ENCODE measurements around the gene MYO5B.
A peak's percentile ranks its signal among the peaks of the same experiment; 100 is the strongest.

The MYO5B gene

GRCh38 chr18:49884465-49884864, 310.5 kb downstream of the MYO5B start:
- H3K9me2 ChIP-seq (replicated peaks; ENCODE audit: insufficient read depth, low read length), result no peaks in the 10 kb centered on the region
- H3K27me3 ChIP-seq (replicated peaks; ENCODE audit: insufficient read depth, low read length), result no peaks in the 10 kb centered on the region
- H3F3A ChIP-seq (ENCODE audit: insufficient read depth, low read length), result no peaks in the 10 kb centered on the region
- DNase-seq, result no peak
- H2AFZ ChIP-seq (ENCODE audit: low read length), result no peak overlapping the region
- TF ChIP-seq EZH2 (optimal IDR thresholded peaks at IDR 0.05; ENCODE audit: low read depth, low read length) (no peak), EZH2phosphoT487 (IDR thresholded peaks at IDR 0.05; ENCODE audit: low read length) (no peak), CTCF (IDR thresholded peaks at IDR 0.05; ENCODE audit: low read length) (no peak)
- H3K27ac ChIP-seq (ENCODE audit: low read length), result no peak overlapping the region
- no peak overlapping the region for H3K4me3 ChIP-seq (ENCODE audit: low read length)
- H3K36me3 ChIP-seq (replicated peaks; ENCODE audit: insufficient read depth, low read length), result no peaks in the 10 kb centered on the region
- no peaks in the 10 kb centered on the region for H3K79me2 ChIP-seq (ENCODE audit: low read length)
- H4K20me1 ChIP-seq (ENCODE audit: insufficient read depth, low read length), result no peaks in the 10 kb centered on the region
- no peaks in the 10 kb centered on the region for H3K9me3 ChIP-seq (replicated peaks; ENCODE audit: insufficient read depth, low read length)
- H3K9ac ChIP-seq (ENCODE audit: low read length), result no peak overlapping the region
- no peaks in the 10 kb centered on the region for H3K4me1 ChIP-seq (ENCODE audit: low read length)
- no peak overlapping the region for H3K4me2 ChIP-seq (ENCODE audit: low read depth, low read length)

- no peak overlapping the region for H3K4me3 ChIP-seq (ENCODE audit: low read length)
- H3K4me2 ChIP-seq (ENCODE audit: low read depth, low read length), result no peak overlapping the region
- peak; percentile 24 for DNase-seq
- H3F3A ChIP-seq (ENCODE audit: insufficient read depth, low read length), result no peaks in the 10 kb centered on the region
- H3K9me2 ChIP-seq (replicated peaks; ENCODE audit: insufficient read depth, low read length), result no peaks in the 10 kb centered on the region
- H3K36me3 ChIP-seq (replicated peaks; ENCODE audit: insufficient read depth, low read length), result no peaks in the 10 kb centered on the region
- no peak overlapping the region for H3K27ac ChIP-seq (ENCODE audit: low read length)
- TF ChIP-seq EZH2phosphoT487 (IDR thresholded peaks at IDR 0.05; ENCODE audit: low read length), result no peak
- no peak for TF ChIP-seq CTCF (IDR thresholded peaks at IDR 0.05; ENCODE audit: low read length)
- no peak for TF ChIP-seq EZH2 (optimal IDR thresholded peaks at IDR 0.05; ENCODE audit: low read depth, low read length)
- H3K27me3 ChIP-seq (replicated peaks; ENCODE audit: insufficient read depth, low read length), result no peaks in the 10 kb centered on the region
- H3K4me1 ChIP-seq (ENCODE audit: low read length), result no peaks in the 10 kb centered on the region
- H3K9me3 ChIP-seq (replicated peaks; ENCODE audit: insufficient read depth, low read length), result no peaks in the 10 kb centered on the region
- no peaks in the 10 kb centered on the region for H3K79me2 ChIP-seq (ENCODE audit: low read length)
- H4K20me1 ChIP-seq (ENCODE audit: insufficient read depth, low read length), result no peaks in the 10 kb centered on the region
- no peak overlapping the region for H3K9ac ChIP-seq (ENCODE audit: low read length)
- H2AFZ ChIP-seq (ENCODE audit: low read length), result no peak overlapping the region
These were observed 314.3 kb downstream of the MYO5B start for GRCh38 chr18:49880661-49881060.

GRCh38 chr18:49879271-49879580, 315.7 kb downstream of the MYO5B start:
- no peaks in the 10 kb centered on the region for H3K9me2 ChIP-seq (replicated peaks; ENCODE audit: insufficient read depth, low read length)
- no peaks in the 10 kb centered on the region for H4K20me1 ChIP-seq (ENCODE audit: insufficient read depth, low read length)
- no peaks in the 10 kb centered on the region for H3K9me3 ChIP-seq (replicated peaks; ENCODE audit: insufficient read depth, low read length)
- peaks cover 7% of the 10 kb centered on the region for H3K4me1 ChIP-seq (ENCODE audit: low read length)
- no peaks in the 10 kb centered on the region for H3K27me3 ChIP-seq (replicated peaks; ENCODE audit: insufficient read depth, low read length)
- H3K27ac ChIP-seq (ENCODE audit: low read length), result no peak overlapping the region
- no peak overlapping the region for H3K4me3 ChIP-seq (ENCODE audit: low read length)
- H3F3A ChIP-seq (ENCODE audit: insufficient read depth, low read length), result peaks cover 5% of the 10 kb centered on the region
- H3K36me3 ChIP-seq (replicated peaks; ENCODE audit: insufficient read depth, low read length), result no peaks in the 10 kb centered on the region
- no peak overlapping the region for H3K4me2 ChIP-seq (ENCODE audit: low read depth, low read length)
- no peak overlapping the region for H3K9ac ChIP-seq (ENCODE audit: low read length)
- no peak overlapping the region for H2AFZ ChIP-seq (ENCODE audit: low read length)
- DNase-seq, result no peak
- no peak for TF ChIP-seq CTCF (IDR thresholded peaks at IDR 0.05; ENCODE audit: low read length)
- TF ChIP-seq EZH2phosphoT487 (IDR thresholded peaks at IDR 0.05; ENCODE audit: low read length), result no peak
- TF ChIP-seq EZH2 (optimal IDR thresholded peaks at IDR 0.05; ENCODE audit: low read depth, low read length), result no peak
- H3K79me2 ChIP-seq (ENCODE audit: low read length), result no peaks in the 10 kb centered on the region
